Endothelial cell of umbilical vein (primary cell): Measurements from ENCODE around the gene COQ7. TPM values are rescaled to one million over a fixed set of nuclear protein-coding genes. Genes with fewer than 3 reads are reported as not detected.

Experiments used
- BruUV-seq: library from RNA; stranded (reverse); fragments of 400-500 nt; replicated peaks from 2 replicates; lab custom pipeline; 2021; lab: Mats Ljungman, UMichigan
- CTCF ChIA-PET: fragments of 300-600, 350-600 bp; sonication (Branson Sonifier 250); formaldehyde crosslinking; loops from one replicate; lab custom pipeline; 2021; ENCODE audit warnings: antibody characterized with exemption, inconsistent platforms; lab: Charles Lee
- POLR2A ChIA-PET: fragments of 300-600, 350-600 bp; sonication (Branson Sonifier 250); formaldehyde crosslinking; loops from one replicate; lab custom pipeline; 2021; ENCODE audit warnings: antibody characterized with exemption, inconsistent platforms; lab: Charles Lee
- DNase-seq: peaks from one replicate; pipeline ENCODE4 v3.0.0-alpha.2; 2011; ENCODE audit warnings: low read depth, low spot score
- FAIRE-seq: peaks from 2 replicates; lab custom pipeline; 2011; peaks lifted over from hg19 to GRCh38; lab: Jason Lieb, UNC
- H2AFZ ChIP-seq: 2 replicates; pipeline ENCODE4 v1.6.0; 2012; ENCODE audit warnings: low read depth, low read length, control low read depth, inconsistent platforms
- H3K27ac ChIP-seq: 2 replicates; pipeline ENCODE4 v1.5.1; 2011; ENCODE audit warnings: low read depth, mild to moderate bottlenecking, control low read depth, low read length, moderate library complexity; ENCODE audit not compliant: insufficient read depth
- H3K27me3 ChIP-seq, 2 experiments: 2 replicates each; pipeline versions ENCODE4 v1.6.0 to v1.6.1; 2011; ENCODE audit warnings: low read length in 2 of 2, mixed read lengths in 1 of 2; ENCODE audit not compliant: control insufficient read depth in 2 of 2, insufficient read depth in 2 of 2
- H3K36me3 ChIP-seq, 2 experiments: 2 replicates in 1 of 2; 3 replicates in 1 of 2; pipeline ENCODE4 v1.5.1; 2011; ENCODE audit warnings: low read length in 2 of 2, mild to moderate bottlenecking in 1 of 2, moderate library complexity in 1 of 2; ENCODE audit not compliant: control insufficient read depth in 2 of 2, insufficient read depth in 2 of 2; ENCODE audit errors: extremely low read depth in 1 of 2
- H3K4me1 ChIP-seq: 3 replicates; pipeline ENCODE4 v1.5.1; 2011; ENCODE audit warnings: mild to moderate bottlenecking, low read length; ENCODE audit not compliant: control insufficient read depth, insufficient read depth; ENCODE audit errors: extremely low read depth
- H3K4me2 ChIP-seq: 2 replicates; pipeline ENCODE4 v1.6.1; 2011; ENCODE audit warnings: low read length, control low read depth, mixed read lengths; ENCODE audit not compliant: insufficient read depth
- H3K4me3 ChIP-seq, 3 experiments: fragments of 200-600 bp in 1 of 3; sonication (generic), shearing (Covaris generic) in 1 of 3; replicated peaks in 1 of 3; 2 replicates each; pipeline ENCODE4 v1.5.1; 2011 to 2016; ENCODE audit warnings: control low read depth in 3 of 3, low read length in 3 of 3, mild to moderate bottlenecking in 2 of 3, inconsistent platforms in 1 of 3, low read depth in 1 of 3, moderate library complexity in 1 of 3; ENCODE audit not compliant: insufficient read depth in 1 of 3
- H3K79me2 ChIP-seq: 2 replicates; pipeline ENCODE4 v1.6.0; 2012; ENCODE audit warnings: low read length, inconsistent platforms; ENCODE audit not compliant: control insufficient read depth, insufficient read depth
- H3K9ac ChIP-seq: replicated peaks from 2 replicates; pipeline ENCODE3; 2011; ENCODE audit warnings: low read length, control low read depth; ENCODE audit not compliant: insufficient read depth; ENCODE audit errors: extremely low read depth
- H3K9me1 ChIP-seq: replicated peaks from 3 replicates; pipeline ENCODE4 v1.6.0; 2011; ENCODE audit warnings: mild to moderate bottlenecking, low read length; ENCODE audit not compliant: control insufficient read depth, insufficient read depth; ENCODE audit errors: extremely low read depth
- H3K9me3 ChIP-seq: replicated peaks from 2 replicates; pipeline ENCODE4 v1.5.1; 2012; ENCODE audit warnings: low read length, inconsistent platforms; ENCODE audit not compliant: control insufficient read depth, insufficient read depth
- H4K20me1 ChIP-seq: replicated peaks from 2 replicates; pipeline ENCODE3; 2011; ENCODE audit warnings: mild to moderate bottlenecking, low read length; ENCODE audit not compliant: control insufficient read depth, insufficient read depth; ENCODE audit errors: extremely low read depth
- EZH2 ChIP-seq: IDR thresholded peaks from 2 replicates; pipeline ENCODE4 v1.6.1; 2012; ENCODE audit warnings: borderline replicate concordance, low read depth, mild to moderate bottlenecking, moderate library complexity, low read length, inconsistent platforms; ENCODE audit not compliant: severe bottlenecking
- FOS ChIP-seq: IDR thresholded peaks from 2 replicates; pipeline ENCODE4 v1.6.1; 2011; ENCODE audit warnings: mild to moderate bottlenecking, low read length, moderate library complexity, borderline replicate concordance; ENCODE audit not compliant: insufficient read depth
- GATA2 ChIP-seq: IDR thresholded peaks from 2 replicates; pipeline ENCODE4 v1.7.0; 2011; ENCODE audit warnings: low read depth, mild to moderate bottlenecking, moderate library complexity, mixed read lengths, low read length; ENCODE audit not compliant: insufficient read length, insufficient read depth
- MYC ChIP-seq: IDR thresholded peaks from one replicate; pipeline ENCODE4 v1.6.1; 2011; ENCODE audit warnings: mild to moderate bottlenecking, low read depth, low read length
- POLR2A ChIP-seq: IDR thresholded peaks from 2 replicates; pipeline ENCODE4 v1.6.1; 2012; ENCODE audit warnings: low read depth, mild to moderate bottlenecking, control low read depth, low read length
- POLR2AphosphoS5 ChIP-seq: IDR thresholded peaks from 2 replicates; pipeline ENCODE4 v1.6.1; 2012; ENCODE audit warnings: low read depth, mild to moderate bottlenecking, control low read depth, low read length, moderate library complexity; ENCODE audit not compliant: insufficient read depth
- dilution Hi-C: fragments of 300-500 bp; cut with MboI; formaldehyde crosslinking; loops from one replicate; pipeline ENCODE4 v1.15.0; 2019; ENCODE audit warnings: low sequenced_read_pairs; ENCODE audit not compliant: extremely low pct_ligation_motif_present
- intact Hi-C: fragments of 100-400 bp; cut with micrococcal nuclease; formaldehyde crosslinking; loops from one replicate; pipeline ENCODE4 v1.10.0; 2022
- polyA plus RNA-seq, 4 experiments: library from polyadenylated mRNA; depleted of rRNA in 3 of 4; stranded (reverse) in 3 of 4; unstranded in 1 of 4; fragments of >200 nt; gene quantifications; 2 replicates each; pipeline versions ENCODE4 v1.2.1 to v1.2.3, GENCODE V29; 2011 to 2012; ENCODE audit warnings: missing spikeins in 1 of 4
- total RNA-seq: library from RNA; stranded (reverse); gene quantifications from 2 replicates; pipeline ENCODE4 v1.2.3, GENCODE V29; 2021
- TF ChIP-seq, protein P1 (sequence below): IDR thresholded peaks from 2 replicates; pipeline ENCODE4 v1.6.1; 2011; ENCODE audit not compliant: insufficient read depth, insufficient read length

COQ7 gene
- total and polyA plus RNA-seq, 2 donors (not counting 3 experiments of a cell fraction or from before 2014, with no cell fraction given), result 12.9 to 24.2 TPM

DNA sequence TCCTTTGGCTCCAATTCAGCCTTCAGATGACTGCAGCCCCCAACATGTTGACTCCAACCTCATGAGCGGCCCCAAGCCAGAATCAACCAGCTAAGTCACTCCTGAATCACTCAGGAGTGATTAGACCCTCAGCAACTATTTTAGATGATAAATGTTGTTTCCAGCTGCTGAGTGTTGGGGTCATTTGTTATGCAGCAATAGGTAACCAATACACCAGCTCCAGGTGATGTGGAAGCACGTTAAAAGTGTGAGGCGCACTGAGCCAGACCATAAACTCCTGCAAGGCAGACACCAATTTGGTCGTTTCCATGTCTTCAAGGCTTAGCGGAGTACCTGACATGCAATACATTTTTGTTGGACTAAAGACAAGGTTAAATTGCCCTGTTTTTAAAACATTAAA lies 17.5 kb downstream of the COQ7 start:
- dilution Hi-C loops (no loop called here), intact Hi-C loops (no loop called here)
- POLR2A ChIA-PET, result interaction anchor here (1.0 to 2.8 kb wide), 2 partner anchors 9 to 29 kb away, joined by 6 to 15 read pairs; partner anchors contain the start of gene ITPRIPL2
- no peaks in the 10 kb centered on the region for H3K9me1 ChIP-seq
- no peaks in the 10 kb centered on the region for H3K79me2 ChIP-seq
- H3K27ac ChIP-seq, result no peak overlapping the region
- no peak overlapping the region for H3K4me3 ChIP-seq
- H4K20me1 ChIP-seq, result no peaks in the 10 kb centered on the region
- CTCF ChIA-PET, result interaction anchor here (0.6 to 4.2 kb wide), 13 partner anchors 10 to 418 kb away, joined by 3 to 244 read pairs (median 6); partner anchors contain the start of genes COQ7, ITPRIPL2 and TMC7
- no peak overlapping the region for H3K9ac ChIP-seq
- no peak overlapping the region for H3K4me2 ChIP-seq
- H3K4me1 ChIP-seq, result peaks cover 15% of the 10 kb centered on the region
- no TSS peak for BruUV-seq
- H2AFZ ChIP-seq, result no peak overlapping the region
- no peak for FAIRE-seq
- no peaks in the 10 kb centered on the region for H3K36me3 ChIP-seq
- H3K9me3 ChIP-seq, result no peaks in the 10 kb centered on the region
- DNase-seq, result no peak
- TF ChIP-seq, protein P1, sequence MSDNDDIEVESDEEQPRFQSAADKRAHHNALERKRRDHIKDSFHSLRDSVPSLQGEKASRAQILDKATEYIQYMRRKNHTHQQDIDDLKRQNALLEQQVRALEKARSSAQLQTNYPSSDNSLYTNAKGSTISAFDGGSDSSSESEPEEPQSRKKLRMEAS, result no peak
- TF ChIP-seq EZH2, result no peak
- TF ChIP-seq POLR2A, result no peak
- no peak for TF ChIP-seq POLR2AphosphoS5
- TF ChIP-seq FOS, result no peak
- no peak for TF ChIP-seq GATA2
- TF ChIP-seq MYC, result no peak
- H3K27me3 ChIP-seq, result no peaks in the 10 kb centered on the region
